ENCODE measurements around the gene ENPP3.

The ENPP3 gene

GRCh38 chr6:131754715-131755567 lies 117.8 kb downstream of the ENPP3 start:
- Mint-ChIP-seq H3K27me3 (peaks cover 58% of the 10 kb centered on the region), H3K9me3 (no peaks in the 10 kb centered on the region)

GRCh38 chr6:131755597-131755996 lies 118.5 kb downstream of the ENPP3 start:
- Mint-ChIP-seq H3K9me3 (no peaks in the 10 kb centered on the region), H3K36me3 (ENCODE audit: insufficient read depth) (no peaks in the 10 kb centered on the region), H3K27me3 (peaks cover 58% of the 10 kb centered on the region), H3K27ac (ENCODE audit: low read depth) (no peak overlapping the region), H3K4me1 (no peaks in the 10 kb centered on the region), H3K4me3 (no peak overlapping the region)
- ATAC-seq (replicated peaks; ENCODE audit: extremely low read depth, poor library complexity, severe bottlenecking) (no peak), DNase-seq (ENCODE audit: low spot score in 2 of 2) (no peak)

More at GRCh38 chr6:131754715-131755567, 117.8 kb downstream of the ENPP3 start:
- no peaks in the 10 kb centered on the region for H3K4me1 Mint-ChIP-seq
- H3K36me3 Mint-ChIP-seq (ENCODE audit: insufficient read depth), result no peaks in the 10 kb centered on the region
- DNase-seq (ENCODE audit: low spot score in 2 of 2), result no peak
- no peak for ATAC-seq (replicated peaks; ENCODE audit: extremely low read depth, poor library complexity, severe bottlenecking)
- no peak overlapping the region for H3K4me3 Mint-ChIP-seq
- H3K27ac Mint-ChIP-seq (ENCODE audit: low read depth), result no peak overlapping the region

GRCh38 chr6:131756039-131756438 lies 118.9 kb downstream of the ENPP3 start:
- no peak for DNase-seq (ENCODE audit: low spot score in 2 of 2)
- Mint-ChIP-seq H3K4me3 (no peak overlapping the region), H3K9me3 (no peaks in the 10 kb centered on the region), H3K27me3 (peaks cover 58% of the 10 kb centered on the region), H3K36me3 (ENCODE audit: insufficient read depth) (no peaks in the 10 kb centered on the region), H3K4me1 (no peaks in the 10 kb centered on the region), H3K27ac (ENCODE audit: low read depth) (no peak overlapping the region)
- no peak for ATAC-seq (replicated peaks; ENCODE audit: extremely low read depth, poor library complexity, severe bottlenecking)

GRCh38 chr6:131758920-131759319 lies 121.8 kb downstream of the ENPP3 start:
- Mint-ChIP-seq H3K27ac (ENCODE audit: low read depth) (no peak overlapping the region), H3K27me3 (peaks cover 61% of the 10 kb centered on the region), H3K9me3 (no peaks in the 10 kb centered on the region)

GRCh38 chr6:131761060-131761761 lies 124.1 kb downstream of the ENPP3 start:
- Mint-ChIP-seq H3K27ac (ENCODE audit: low read depth) (no peak overlapping the region), H3K4me1 (no peaks in the 10 kb centered on the region), H3K36me3 (ENCODE audit: insufficient read depth) (no peaks in the 10 kb centered on the region), H3K4me3 (no peak overlapping the region), H3K27me3 (peaks cover 61% of the 10 kb centered on the region), H3K9me3 (no peaks in the 10 kb centered on the region)
- no peak for DNase-seq (ENCODE audit: low spot score in 2 of 2)
- ATAC-seq (replicated peaks; ENCODE audit: extremely low read depth, poor library complexity, severe bottlenecking), result no peak

More at GRCh38 chr6:131758920-131759319, 121.8 kb downstream of the ENPP3 start:
- ATAC-seq (replicated peaks; ENCODE audit: extremely low read depth, poor library complexity, severe bottlenecking) (no peak), DNase-seq (ENCODE audit: low spot score in 2 of 2) (no peak)
- Mint-ChIP-seq H3K4me1 (no peaks in the 10 kb centered on the region), H3K36me3 (ENCODE audit: insufficient read depth) (no peaks in the 10 kb centered on the region), H3K4me3 (no peak overlapping the region)

- H3K4me1 Mint-ChIP-seq, result no peaks in the 10 kb centered on the region
- DNase-seq (ENCODE audit: low spot score in 2 of 2), result no peak
Measured at GRCh38 chr6:131761762-131762067, 124.6 kb downstream of the ENPP3 start.

GRCh38 chr6:131762984-131763383 lies 125.9 kb downstream of the ENPP3 start:
- Mint-ChIP-seq H3K4me1 (no peaks in the 10 kb centered on the region), H3K27ac (ENCODE audit: low read depth) (no peak overlapping the region), H3K36me3 (ENCODE audit: insufficient read depth) (no peaks in the 10 kb centered on the region), H3K9me3 (no peaks in the 10 kb centered on the region), H3K27me3 (peaks cover 50% of the 10 kb centered on the region), H3K4me3 (no peak overlapping the region)
- no peak for DNase-seq (ENCODE audit: low spot score in 2 of 2)
- no peak for ATAC-seq (replicated peaks; ENCODE audit: extremely low read depth, poor library complexity, severe bottlenecking)

More at GRCh38 chr6:131761762-131762067, 124.6 kb downstream of the ENPP3 start:
- no peaks in the 10 kb centered on the region for H3K9me3 Mint-ChIP-seq
- H3K4me3 Mint-ChIP-seq, result no peak overlapping the region
- peaks cover 56% of the 10 kb centered on the region for H3K27me3 Mint-ChIP-seq
- no peaks in the 10 kb centered on the region for H3K36me3 Mint-ChIP-seq (ENCODE audit: insufficient read depth)
- no peak overlapping the region for H3K27ac Mint-ChIP-seq (ENCODE audit: low read depth)
- no peak for ATAC-seq (replicated peaks; ENCODE audit: extremely low read depth, poor library complexity, severe bottlenecking)

GRCh38 chr6:131763749-131764148 lies 126.6 kb downstream of the ENPP3 start:
- Mint-ChIP-seq H3K4me3 (no peak overlapping the region), H3K27me3 (peaks cover 50% of the 10 kb centered on the region), H3K27ac (ENCODE audit: low read depth) (no peak overlapping the region), H3K9me3 (no peaks in the 10 kb centered on the region), H3K36me3 (ENCODE audit: insufficient read depth) (no peaks in the 10 kb centered on the region), H3K4me1 (no peaks in the 10 kb centered on the region)
- ATAC-seq (replicated peaks; ENCODE audit: extremely low read depth, poor library complexity, severe bottlenecking) (no peak), DNase-seq (ENCODE audit: low spot score in 2 of 2) (no peak)

GRCh38 chr6:131764350-131764749 lies 127.2 kb downstream of the ENPP3 start:
- no peak for ATAC-seq (replicated peaks; ENCODE audit: extremely low read depth, poor library complexity, severe bottlenecking)
- no peak for DNase-seq (ENCODE audit: low spot score in 2 of 2)
- no peaks in the 10 kb centered on the region for H3K9me3 Mint-ChIP-seq
- no peaks in the 10 kb centered on the region for H3K4me1 Mint-ChIP-seq
- H3K4me3 Mint-ChIP-seq, result no peak overlapping the region
- no peak overlapping the region for H3K27ac Mint-ChIP-seq (ENCODE audit: low read depth)
- H3K27me3 Mint-ChIP-seq, result peaks cover 54% of the 10 kb centered on the region
- H3K36me3 Mint-ChIP-seq (ENCODE audit: insufficient read depth), result no peaks in the 10 kb centered on the region

GRCh38 chr6:131765081-131765803 lies 128.1 kb downstream of the ENPP3 start:
- H3K27me3 Mint-ChIP-seq, result peaks cover 63% of the 10 kb centered on the region
- DNase-seq (ENCODE audit: low spot score in 2 of 2) (no peak), ATAC-seq (replicated peaks; ENCODE audit: extremely low read depth, poor library complexity, severe bottlenecking) (no peak)
- no peak overlapping the region for H3K27ac Mint-ChIP-seq (ENCODE audit: low read depth)
- no peaks in the 10 kb centered on the region for H3K36me3 Mint-ChIP-seq (ENCODE audit: insufficient read depth)
- no peaks in the 10 kb centered on the region for H3K9me3 Mint-ChIP-seq
- no peak overlapping the region for H3K4me3 Mint-ChIP-seq
- H3K4me1 Mint-ChIP-seq, result no peaks in the 10 kb centered on the region

GRCh38 chr6:131765804-131766135 lies 128.7 kb downstream of the ENPP3 start:
- ATAC-seq (replicated peaks; ENCODE audit: extremely low read depth, poor library complexity, severe bottlenecking), result no peak
- Mint-ChIP-seq H3K4me3 (no peak overlapping the region), H3K27ac (ENCODE audit: low read depth) (no peak overlapping the region), H3K9me3 (no peaks in the 10 kb centered on the region), H3K27me3 (peaks cover 67% of the 10 kb centered on the region), H3K4me1 (no peaks in the 10 kb centered on the region), H3K36me3 (ENCODE audit: insufficient read depth) (no peaks in the 10 kb centered on the region)
- no peak for DNase-seq (ENCODE audit: low spot score in 2 of 2)

- no peaks in the 10 kb centered on the region for H3K9me3 Mint-ChIP-seq
- ATAC-seq (replicated peaks; ENCODE audit: extremely low read depth, poor library complexity, severe bottlenecking) (no peak), DNase-seq (ENCODE audit: low spot score in 2 of 2) (no peak)
- H3K36me3 Mint-ChIP-seq (ENCODE audit: insufficient read depth), result no peaks in the 10 kb centered on the region
- H3K4me1 Mint-ChIP-seq, result no peaks in the 10 kb centered on the region
- H3K27me3 Mint-ChIP-seq, result peaks cover 74% of the 10 kb centered on the region
- H3K27ac Mint-ChIP-seq (ENCODE audit: low read depth), result no peak overlapping the region
- H3K4me3 Mint-ChIP-seq, result no peak overlapping the region
Measured at GRCh38 chr6:131766631-131767030, 129.5 kb downstream of the ENPP3 start.

All from central memory CD8-positive, alpha-beta T cell (primary cell).